Measurements from ENCODE around the gene SRC. TPM values are rescaled to one million over a fixed set of nuclear protein-coding genes. Genes with fewer than 3 reads are reported as not detected.

The SRC gene
- total and polyA plus RNA-seq, 2 donors (not counting 3 experiments of a cell fraction or from before 2014, with no cell fraction given): 22.6 to 29.4 TPM

- H3K9me1 ChIP-seq (replicated peaks; ENCODE audit: control insufficient read depth, extremely low read depth, insufficient read depth, low read length): no peaks in the 10 kb centered on the region
- dilution Hi-C loops (cut with MboI; ENCODE audit: extremely low pct_ligation_motif_present, low sequenced_read_pairs): no loop called here
- ChIA-PET CTCF (interaction anchor here (0.7 to 4.0 kb wide), 9 partner anchors 7 to 148 kb away, joined by 3 to 32 read pairs (median 5); partner anchors contain the start of gene MANBAL), POLR2A (no interaction called here)
- H2AFZ ChIP-seq (ENCODE audit: low read depth, low read length): no peak overlapping the region
- no peaks in the 10 kb centered on the region for H4K20me1 ChIP-seq (replicated peaks; ENCODE audit: control insufficient read depth, extremely low read depth, insufficient read depth, low read length)
- no peak overlapping the region for H3K27ac ChIP-seq (ENCODE audit: insufficient read depth, low read depth, low read length)
- H3K9ac ChIP-seq (replicated peaks; ENCODE audit: extremely low read depth, insufficient read depth, low read length): no peak overlapping the region
- peaks cover 11% of the 10 kb centered on the region for H3K4me1 ChIP-seq (ENCODE audit: control insufficient read depth, extremely low read depth, insufficient read depth, low read length)
- H3K79me2 ChIP-seq (ENCODE audit: control insufficient read depth, insufficient read depth, low read length): peaks cover 2% of the 10 kb centered on the region
- TF ChIP-seq POLR2A (IDR thresholded peaks at IDR 0.05; ENCODE audit: low read depth, low read length) (no peak), CTCF (IDR thresholded peaks at IDR 0.05; ENCODE audit: extremely low read depth in 1 of 2, insufficient read depth in 1 of 2, low read depth in 1 of 2, low read length in 2 of 2) (no peak), EZH2 (IDR thresholded peaks at IDR 0.05; ENCODE audit: borderline replicate concordance, low read depth, low read length, severe bottlenecking) (no peak), FOS (IDR thresholded peaks at IDR 0.05; ENCODE audit: borderline replicate concordance, insufficient read depth, low read length) (no peak), POLR2AphosphoS5 (IDR thresholded peaks at IDR 0.05; ENCODE audit: insufficient read depth, low read depth, low read length) (no peak), MYC (IDR thresholded peaks at IDR 0.05; ENCODE audit: low read depth, low read length) (no peak), GATA2 (IDR thresholded peaks at IDR 0.05; ENCODE audit: insufficient read depth, insufficient read length, low read depth, low read length) (no peak)
- TF ChIP-seq, protein P1, sequence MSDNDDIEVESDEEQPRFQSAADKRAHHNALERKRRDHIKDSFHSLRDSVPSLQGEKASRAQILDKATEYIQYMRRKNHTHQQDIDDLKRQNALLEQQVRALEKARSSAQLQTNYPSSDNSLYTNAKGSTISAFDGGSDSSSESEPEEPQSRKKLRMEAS (IDR thresholded peaks at IDR 0.05; ENCODE audit: insufficient read depth, insufficient read length): no peak
- BruUV-seq (replicated peaks): no TSS peak
- intact Hi-C loops (cut with micrococcal nuclease): loop anchor here (2.0 kb wide), 1 partner anchor 38 kb away; the partner anchor contains the start of gene SRC
- H3K9me3 ChIP-seq (replicated peaks; ENCODE audit: control insufficient read depth, insufficient read depth, low read length): no peaks in the 10 kb centered on the region
- FAIRE-seq: no peak
- H3K4me3 ChIP-seq (replicated peaks in 1 of 3; ENCODE audit: insufficient read depth in 1 of 3, low read depth in 1 of 3, low read length in 3 of 3): no peak overlapping the region
- no peak overlapping the region for H3K4me2 ChIP-seq (ENCODE audit: insufficient read depth, low read length)
- H3K36me3 ChIP-seq (ENCODE audit: control insufficient read depth in 2 of 2, extremely low read depth in 1 of 2, insufficient read depth in 2 of 2, low read length in 2 of 2): peaks cover 0 to 10% of the 10 kb centered on the region in 2 experiments
- no peak for DNase-seq (ENCODE audit: low read depth, low spot score)
- no peaks in the 10 kb centered on the region for H3K27me3 ChIP-seq (ENCODE audit: control insufficient read depth in 2 of 2, insufficient read depth in 2 of 2, low read length in 2 of 2)
These were observed 39.2 kb downstream of the SRC start for GRCh38 chr20:37385176-37385575.

Measured in endothelial cell of umbilical vein (primary cell).